IMR-90 (cell line): ENCODE measurements around the gene SIRT2. TPM values are rescaled to one million over a fixed set of nuclear protein-coding genes. Genes with fewer than 3 reads are reported as not detected.
A peak's percentile ranks its signal among the peaks of the same experiment; 100 is the strongest.

Experiments
- ATAC-seq: fragments of 200-7000 bp; cut with Tn5 transposase; 2 replicates; pipeline ENCODE4 v1.9.1; 2020; ENCODE audit warnings: low read depth, mild to moderate bottlenecking, moderate library complexity
- BruUV-seq: library from RNA; stranded (reverse); fragments of 400-500 nt; replicated peaks from 2 replicates; lab custom pipeline; 2021; lab: Mats Ljungman, UMichigan
- CTCF ChIA-PET: fragments of 300-600 bp; formaldehyde crosslinking; extraction: SDS; loops from one replicate; lab custom pipeline; 2021; ENCODE audit warnings: antibody characterized with exemption; lab: Yijun Ruan, JAX
- POLR2A ChIA-PET: fragments of 300-600 bp; sonication (Branson Sonifier 250); formaldehyde crosslinking; loops from one replicate; lab custom pipeline; 2022; ENCODE audit warnings: antibody characterized with exemption; ENCODE audit not compliant: unreplicated experiment; lab: Charles Lee
- DNase-seq: peaks from one replicate; pipeline ENCODE4 v3.0.0; 2013
- H2AFZ ChIP-seq: replicated peaks from 2 replicates; pipeline ENCODE3; 2013; ENCODE audit warnings: low read length, mild to moderate bottlenecking; ENCODE audit not compliant: poor library complexity
- H2AK5ac ChIP-seq: 2 replicates; pipeline ENCODE4 v1.6.1; 2013; ENCODE audit warnings: low read depth, low read length, inconsistent platforms
- H2AK9ac ChIP-seq: replicated peaks from 2 replicates; pipeline ENCODE3; 2013; ENCODE audit warnings: mild to moderate bottlenecking, low read depth, low read length, moderate library complexity; ENCODE audit not compliant: poor library complexity
- H2BK120ac ChIP-seq: 2 replicates; pipeline ENCODE4 v1.6.1; 2013; ENCODE audit warnings: low read depth, low read length, inconsistent platforms
- H2BK15ac ChIP-seq: 3 replicates; pipeline ENCODE4 v1.6.1; 2013; ENCODE audit warnings: low read depth, low read length, inconsistent platforms
- H2BK20ac ChIP-seq: 2 replicates; pipeline ENCODE4 v1.6.1; 2013; ENCODE audit warnings: low read depth, mild to moderate bottlenecking, inconsistent platforms, low read length, moderate library complexity
- H2BK5ac ChIP-seq: 2 replicates; pipeline ENCODE4 v1.6.1; 2013; ENCODE audit warnings: mild to moderate bottlenecking, low read depth, low read length, inconsistent platforms; ENCODE audit not compliant: poor library complexity, severe bottlenecking
- H3K14ac ChIP-seq: replicated peaks from 2 replicates; pipeline ENCODE4 v1.6.1; 2013; ENCODE audit warnings: low read depth, low read length, inconsistent platforms
- H3K18ac ChIP-seq: 2 replicates; pipeline ENCODE4 v1.6.1; 2013; ENCODE audit warnings: low read depth, low read length, control low read depth
- H3K23ac ChIP-seq: 2 replicates; pipeline ENCODE4 v1.6.1; 2013; ENCODE audit warnings: low read depth, low read length, inconsistent platforms
- H3K27ac ChIP-seq: 2 replicates; pipeline ENCODE4 v1.5.1; 2013; ENCODE audit warnings: mild to moderate bottlenecking, control low read depth, low read length; ENCODE audit not compliant: insufficient read depth
- H3K27me3 ChIP-seq: 2 replicates; pipeline ENCODE4 v1.6.1; 2013; ENCODE audit warnings: low read length; ENCODE audit not compliant: control insufficient read depth, insufficient read depth
- H3K36me3 ChIP-seq: 2 replicates; pipeline ENCODE4 v1.6.1; 2013; ENCODE audit warnings: low read length, mixed read lengths; ENCODE audit not compliant: control insufficient read depth, insufficient read depth
- H3K4ac ChIP-seq: 2 replicates; pipeline ENCODE4 v1.6.1; 2013; ENCODE audit warnings: low read depth, low read length, inconsistent platforms
- H3K4me1 ChIP-seq: 2 replicates; pipeline ENCODE4 v1.6.1; 2013; ENCODE audit warnings: low read length, mixed read lengths; ENCODE audit not compliant: control insufficient read depth, insufficient read depth
- H3K4me2 ChIP-seq: 2 replicates; pipeline ENCODE4 v1.6.1; 2013; ENCODE audit warnings: low read depth, mild to moderate bottlenecking, control low read depth, low read length, moderate library complexity
- H3K4me3 ChIP-seq: 2 replicates; pipeline ENCODE4 v1.5.1; 2013; ENCODE audit warnings: low read depth, mild to moderate bottlenecking, control low read depth, low read length, moderate library complexity; ENCODE audit not compliant: insufficient read depth
- H3K56ac ChIP-seq: 2 replicates; pipeline ENCODE4 v1.6.1; 2013; ENCODE audit warnings: low read length, inconsistent platforms; ENCODE audit not compliant: insufficient read depth; ENCODE audit errors: extremely low read depth
- H3K79me1 ChIP-seq, 2 experiments: 2 replicates each; pipeline ENCODE4 v1.6.1; 2013; ENCODE audit warnings: low read length in 2 of 2, inconsistent platforms in 1 of 2, low read depth in 1 of 2
- H3K9ac ChIP-seq: 2 replicates; pipeline ENCODE4 v1.6.1; 2013; ENCODE audit warnings: low read depth, low read length, control low read depth
- H3K9me1 ChIP-seq: 2 replicates; pipeline ENCODE4 v1.6.1; 2013; ENCODE audit warnings: low read length, inconsistent platforms; ENCODE audit not compliant: insufficient read depth
- H3K9me3 ChIP-seq: 2 replicates; pipeline ENCODE4 v1.6.1; 2013; ENCODE audit warnings: low read length; ENCODE audit not compliant: control insufficient read depth, insufficient read depth
- H4K20me1 ChIP-seq: 2 replicates; pipeline ENCODE4 v1.6.1; 2013; ENCODE audit warnings: low read length, inconsistent platforms; ENCODE audit not compliant: insufficient read depth
- H4K5ac ChIP-seq: 2 replicates; pipeline ENCODE4 v1.6.1; 2013; ENCODE audit warnings: mild to moderate bottlenecking, low read depth, low read length, control low read depth
- H4K8ac ChIP-seq, 2 experiments: 2 replicates each; pipeline ENCODE4 v1.6.1; 2013; ENCODE audit warnings: low read depth in 2 of 2, low read length in 2 of 2, control low read depth in 1 of 2, inconsistent platforms in 1 of 2
- H4K91ac ChIP-seq: 2 replicates; pipeline ENCODE4 v1.6.1; 2013; ENCODE audit warnings: low read depth, low read length, inconsistent platforms; ENCODE audit not compliant: insufficient read depth
- BHLHE40 ChIP-seq: fragments of 150-350 bp; IDR thresholded peaks from 2 replicates; pipeline ENCODE4 v1.6.1; 2016; ENCODE audit warnings: mild to moderate bottlenecking, low read depth, low read length
- ELK1 ChIP-seq: fragments of 150-350 bp; IDR thresholded peaks from 2 replicates; pipeline ENCODE4 v1.6.1; 2016; ENCODE audit warnings: low read depth, mild to moderate bottlenecking, low read length, moderate library complexity, borderline replicate concordance
- FOS ChIP-seq: fragments of 150-350 bp; IDR thresholded peaks from 2 replicates; pipeline ENCODE4 v1.6.1; 2016; ENCODE audit warnings: low read depth, low read length
- MAFK ChIP-seq: IDR thresholded peaks from 2 replicates; pipeline ENCODE4 v1.6.1; 2012; ENCODE audit warnings: low read depth, low read length, improper control_type of control experiment
- MAZ ChIP-seq: IDR thresholded peaks from 2 replicates; pipeline ENCODE4 v1.6.1; 2012; ENCODE audit warnings: low read depth, mild to moderate bottlenecking, low read length, improper control_type of control experiment, moderate library complexity, borderline replicate concordance
- MXI1 ChIP-seq: IDR thresholded peaks from 2 replicates; pipeline ENCODE4 v1.6.1; 2012; ENCODE audit warnings: low read depth, mild to moderate bottlenecking, low read length, moderate library complexity, borderline replicate concordance
- NFE2L2 ChIP-seq: fragments of 150-350 bp; IDR thresholded peaks from 2 replicates; pipeline ENCODE4 v1.6.1; 2016; ENCODE audit warnings: low read depth, mild to moderate bottlenecking, low read length
- POLR2A ChIP-seq: IDR thresholded peaks from 2 replicates; pipeline ENCODE4 v1.6.1; 2012; ENCODE audit warnings: mild to moderate bottlenecking, low read depth, low read length
- RAD21 ChIP-seq: IDR thresholded peaks from 2 replicates; pipeline ENCODE4 v1.6.1; 2012; ENCODE audit warnings: low read length, improper control_type of control experiment
- RCOR1 ChIP-seq: IDR thresholded peaks from 2 replicates; pipeline ENCODE4 v1.6.1; 2012; ENCODE audit warnings: mild to moderate bottlenecking, low read length, improper control_type of control experiment; ENCODE audit not compliant: insufficient replicate concordance
- RFX5 ChIP-seq: IDR thresholded peaks from 2 replicates; pipeline ENCODE4 v1.8.0; 2012; ENCODE audit warnings: low read depth, mild to moderate bottlenecking, low read length, moderate library complexity
- SMC3 ChIP-seq: fragments of 150-350 bp; IDR thresholded peaks from 2 replicates; pipeline ENCODE4 v1.6.1; 2016; ENCODE audit warnings: low read depth, mild to moderate bottlenecking, antibody characterized with exemption, low read length, moderate library complexity
- WGBS, 2 experiments: methylation state at CpG; one replicate each; pipeline versions ENCODE4 v1.1.5 to v1.1.7; 2013; ENCODE audit warnings: missing lambda C conversion rate in 2 of 2; ENCODE audit not compliant: insufficient read length in 1 of 2; ENCODE audit errors: extremely low coverage in 2 of 2; 5-methylcytosine and 5-hydroxymethylcytosine counted together
- dilution Hi-C: fragments of 300-500 bp; cut with HindIII; formaldehyde crosslinking; loops from one replicate; pipeline ENCODE4 v1.14.3; 2018; ENCODE audit warnings: low sequenced_read_pairs; ENCODE audit not compliant: unreplicated experiment
- in situ Hi-C: fragments of 300-500 bp; cut with MboI; formaldehyde crosslinking; loops from 3 replicates; pipeline ENCODE4 v1.14.3; 2019; ENCODE audit warnings: low sequenced_read_pairs, inconsistent platforms, mixed read lengths
- intact Hi-C: fragments of 100-400 bp; cut with micrococcal nuclease; formaldehyde crosslinking; loops from 2 replicates; pipeline ENCODE4 v1.10.0; 2022
- polyA plus RNA-seq, 3 experiments: library from polyadenylated mRNA; depleted of rRNA; stranded (reverse); fragments of >200 nt; gene quantifications; 2 replicates each; pipeline ENCODE4 v1.2.3, GENCODE V29; 2012; ENCODE audit warnings: low replicate concordance in 1 of 3
- total RNA-seq: library from RNA; depleted of rRNA; stranded (reverse); fragments of >200 nt; gene quantifications from 2 replicates; pipeline ENCODE4 v1.2.3, GENCODE V29; 2012
- TF ChIP-seq, protein P1 (sequence below): conservative IDR thresholded peaks from 2 replicates; pipeline ENCODE4 v1.5.1; 2012; ENCODE audit warnings: mild to moderate bottlenecking, low read depth, low read length, improper control_type of control experiment
- TF ChIP-seq, protein P2 (sequence below): fragments of 150-350 bp; IDR thresholded peaks from 2 replicates; pipeline ENCODE4 v1.6.1; 2017; ENCODE audit warnings: mild to moderate bottlenecking, antibody characterized with exemption, low read length, low read depth

The SIRT2 gene
- total and polyA plus RNA-seq, 2 of the 4 experiments (the other 2 are of a cell fraction) = 43.0 to 50.0 TPM

DNA sequence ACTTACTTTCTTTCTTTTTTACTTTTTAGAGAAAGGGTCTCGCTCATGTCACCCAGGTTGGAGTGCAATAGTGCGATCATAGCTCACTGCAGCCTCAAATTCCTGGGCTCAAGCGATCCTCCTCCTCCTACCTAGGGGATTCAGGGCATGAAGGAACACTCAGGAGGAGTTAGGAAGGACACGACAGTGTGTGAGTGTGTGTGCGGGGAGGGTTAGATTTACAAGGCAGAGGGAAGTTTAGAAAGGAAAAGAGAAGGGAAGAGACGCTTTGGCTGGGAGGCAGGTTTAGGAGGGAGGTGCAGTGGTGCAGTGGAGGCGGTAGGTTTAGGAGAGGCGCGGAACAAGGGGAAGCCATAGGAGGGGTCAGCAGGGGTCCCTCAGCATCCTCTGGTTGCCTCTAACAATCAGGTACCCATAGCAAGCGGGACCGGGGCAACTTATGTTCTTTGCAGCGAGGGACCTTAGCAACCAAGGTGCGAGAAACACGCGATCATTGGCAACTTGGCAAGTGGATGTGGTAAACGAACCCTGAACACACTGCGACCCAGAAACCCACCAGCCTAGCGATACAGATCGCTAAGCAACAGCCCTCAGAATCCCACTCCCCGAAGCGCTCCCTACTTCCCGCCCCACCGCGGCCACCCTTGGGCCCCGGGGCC, 501 bp downstream of the SIRT2 start:
- Histone ChIP-seq H2BK20ac (no peak overlapping the region), H2AFZ (peak overlapping the region; percentile 98), H3K36me3 (no peaks in the 10 kb centered on the region), H2AK9ac (peak overlapping the region; percentile 94), H2BK5ac (peak overlapping the region; percentile 9), H3K4ac (peak overlapping the region; percentile 56), H2AK5ac (no peak overlapping the region), H2BK120ac (no peak overlapping the region), H4K5ac (0 out of 2 replicates have a peak overlapping the region, but pooled peaks have one; percentile 0), H3K79me1 (peaks cover 20 to 40% of the 10 kb centered on the region in 2 experiments), H3K4me3 (peak overlapping the region; percentile 64), H3K9me3 (no peaks in the 10 kb centered on the region), H3K4me2 (peak overlapping the region; percentile 99), H3K27ac (peak overlapping the region; percentile 9; the same call in 1 of the 2 replicates), H3K14ac (peak overlapping the region; percentile 81), H3K27me3 (no peaks in the 10 kb centered on the region), H3K23ac (peak overlapping the region; percentile 40), H4K20me1 (peaks cover 4% of the 10 kb centered on the region; the same call in 1 of the 2 replicates), H4K8ac (peak overlapping the region in 1 of 2 experiments; percentile 52; a peak in 2 of 4 replicates), H3K9me1 (no peaks in the 10 kb centered on the region; the same call in none of the 2 replicates), H3K56ac (no peak overlapping the region), H4K91ac (peak overlapping the region; percentile 23; the same call in 1 of the 2 replicates), H3K9ac (peak overlapping the region; percentile 61), H3K4me1 (peaks cover 3% of the 10 kb centered on the region; the same call in 1 of the 2 replicates), H3K18ac (no peak overlapping the region), H2BK15ac (no peak overlapping the region)
- intact Hi-C loops = loop anchor here (1.0 kb wide), 1 partner anchor 49 kb away; no protein-coding TSS in a partner anchor
- BruUV-seq = no TSS peak
- dilution Hi-C loops = no loop called here
- in situ Hi-C loops = no loop called here
- ChIA-PET CTCF (interaction anchor here (0.6 kb wide), 1 partner anchor 208 kb away, joined by 5 read pairs; no protein-coding TSS in a partner anchor), POLR2A (no interaction called here)
- peak; percentile 19 for DNase-seq
- ATAC-seq = no peak
- 11% methylated on average over 8 of the region's 25 CpGs; no CpG with 5 or more reads in 1 of the 2 experiments for WGBS, 2 experiments
- TF ChIP-seq BHLHE40 (no peak), SMC3 (no peak), RCOR1 (no peak), MXI1 (no peak), MAFK (no peak), NFE2L2 (no peak), MAZ (no peak), FOS (no peak), ELK1 (no peak), RAD21 (no peak), RFX5 (no peak), POLR2A (no peak)
- TF ChIP-seq, protein P1, sequence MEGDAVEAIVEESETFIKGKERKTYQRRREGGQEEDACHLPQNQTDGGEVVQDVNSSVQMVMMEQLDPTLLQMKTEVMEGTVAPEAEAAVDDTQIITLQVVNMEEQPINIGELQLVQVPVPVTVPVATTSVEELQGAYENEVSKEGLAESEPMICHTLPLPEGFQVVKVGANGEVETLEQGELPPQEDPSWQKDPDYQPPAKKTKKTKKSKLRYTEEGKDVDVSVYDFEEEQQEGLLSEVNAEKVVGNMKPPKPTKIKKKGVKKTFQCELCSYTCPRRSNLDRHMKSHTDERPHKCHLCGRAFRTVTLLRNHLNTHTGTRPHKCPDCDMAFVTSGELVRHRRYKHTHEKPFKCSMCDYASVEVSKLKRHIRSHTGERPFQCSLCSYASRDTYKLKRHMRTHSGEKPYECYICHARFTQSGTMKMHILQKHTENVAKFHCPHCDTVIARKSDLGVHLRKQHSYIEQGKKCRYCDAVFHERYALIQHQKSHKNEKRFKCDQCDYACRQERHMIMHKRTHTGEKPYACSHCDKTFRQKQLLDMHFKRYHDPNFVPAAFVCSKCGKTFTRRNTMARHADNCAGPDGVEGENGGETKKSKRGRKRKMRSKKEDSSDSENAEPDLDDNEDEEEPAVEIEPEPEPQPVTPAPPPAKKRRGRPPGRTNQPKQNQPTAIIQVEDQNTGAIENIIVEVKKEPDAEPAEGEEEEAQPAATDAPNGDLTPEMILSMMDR = no peak
- TF ChIP-seq, protein P2, sequence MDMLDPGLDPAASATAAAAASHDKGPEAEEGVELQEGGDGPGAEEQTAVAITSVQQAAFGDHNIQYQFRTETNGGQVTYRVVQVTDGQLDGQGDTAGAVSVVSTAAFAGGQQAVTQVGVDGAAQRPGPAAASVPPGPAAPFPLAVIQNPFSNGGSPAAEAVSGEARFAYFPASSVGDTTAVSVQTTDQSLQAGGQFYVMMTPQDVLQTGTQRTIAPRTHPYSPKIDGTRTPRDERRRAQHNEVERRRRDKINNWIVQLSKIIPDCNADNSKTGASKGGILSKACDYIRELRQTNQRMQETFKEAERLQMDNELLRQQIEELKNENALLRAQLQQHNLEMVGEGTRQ = no peak
